ENCODE measurements around the gene CEP350. TPM values are rescaled to one million over a fixed set of nuclear protein-coding genes. Genes with fewer than 3 reads are reported as not detected.

Gene CEP350
- total RNA-seq, 4 donors from 2014 or later, result 40.0 to 60.3 (median 57.3) TPM

- WGBS, 2 donors (ENCODE audit: low coverage in 1 of 2), result 63 to 67% methylated on average over 1 of the region's 1 CpG
- no peak overlapping the region for H3K27ac ChIP-seq
- peaks cover 0 to 14% (median 10%) of the 10 kb centered on the region in 4 donors for H3K4me1 ChIP-seq
- no peaks in the 10 kb centered on the region for H3K27me3 ChIP-seq
- TF ChIP-seq EP300 (IDR thresholded peaks at IDR 0.05; ENCODE audit: low read depth) (no peak), POLR2AphosphoS5 (IDR thresholded peaks at IDR 0.05) (no peak), CTCF (IDR thresholded peaks at IDR 0.05) (no peak), POLR2A (IDR thresholded peaks at IDR 0.05) (no peak)
- intact Hi-C loops (cut with DNase I; ENCODE audit: low total_unique reads) (no loop called here), in situ Hi-C loops (cut with MboI; ENCODE audit: low pct_ligation_motif_present in 1 of 4, low pct_unique_long_range_greater_than_20kb in 1 of 4, low sequenced_read_pairs in 3 of 4) (loop anchor here in 2 of 4 donors (10.0 to 25.0 kb wide), 2 partner anchors 276 to 289 kb away; partner anchors contain the start of gene TOR1AIP2 (in 1 of the 2))
- H3K36me3 ChIP-seq, result no peaks in the 10 kb centered on the region
- no peak for DNase-seq
- H3K9me3 ChIP-seq, result no peaks in the 10 kb centered on the region
- H3K4me3 ChIP-seq, result no peak overlapping the region
These were observed 196.4 kb downstream of the CEP350 start for GRCh38 chr1:180150982-180151381.

GRCh38 chr1:180151508-180151907 lies 196.9 kb downstream of the CEP350 start:
- 64 to 75% methylated on average over 3 of the region's 3 CpGs for WGBS, 2 donors (ENCODE audit: low coverage in 1 of 2)
- Histone ChIP-seq H3K36me3 (no peaks in the 10 kb centered on the region), H3K27me3 (no peaks in the 10 kb centered on the region), H3K4me3 (no peak overlapping the region), H3K27ac (no peak overlapping the region), H3K4me1 (peaks cover 0 to 19% (median 15%) of the 10 kb centered on the region in 4 donors), H3K9me3 (no peaks in the 10 kb centered on the region)
- DNase-seq, result no peak
- intact Hi-C loops (cut with DNase I; ENCODE audit: low total_unique reads), result no loop called here
- in situ Hi-C loops (cut with MboI; ENCODE audit: low pct_ligation_motif_present in 1 of 4, low pct_unique_long_range_greater_than_20kb in 1 of 4, low sequenced_read_pairs in 3 of 4), result loop anchor here in 2 of 4 donors (10.0 to 25.0 kb wide), 2 partner anchors 277 to 289 kb away; partner anchors contain the start of gene TOR1AIP2 (in 1 of the 2)
- TF ChIP-seq EP300 (IDR thresholded peaks at IDR 0.05; ENCODE audit: low read depth), result no peak
- no peak for TF ChIP-seq CTCF (IDR thresholded peaks at IDR 0.05)
- no peak for TF ChIP-seq POLR2A (IDR thresholded peaks at IDR 0.05)
- TF ChIP-seq POLR2AphosphoS5 (IDR thresholded peaks at IDR 0.05), result no peak

GRCh38 chr1:180152588-180152987 lies 198.0 kb downstream of the CEP350 start:
- WGBS, 2 donors (ENCODE audit: low coverage in 1 of 2), result 91% methylated on average over 6 of the region's 6 CpGs; no CpG with 5 or more reads in 1 of the 2 donors
- Histone ChIP-seq H3K27me3 (no peaks in the 10 kb centered on the region), H3K9me3 (no peaks in the 10 kb centered on the region), H3K4me3 (no peak overlapping the region), H3K27ac (no peak overlapping the region), H3K4me1 (peaks cover 4 to 30% (median 24%) of the 10 kb centered on the region in 4 donors), H3K36me3 (no peaks in the 10 kb centered on the region)
- intact Hi-C loops (cut with DNase I; ENCODE audit: low total_unique reads) (no loop called here), in situ Hi-C loops (cut with MboI; ENCODE audit: low pct_ligation_motif_present in 1 of 4, low pct_unique_long_range_greater_than_20kb in 1 of 4, low sequenced_read_pairs in 3 of 4) (loop anchor here in 2 of 4 donors (10.0 to 25.0 kb wide), 2 partner anchors 278 to 290 kb away; partner anchors contain the start of gene TOR1AIP2 (in 1 of the 2))
- DNase-seq, result no peak
- no peak for TF ChIP-seq EP300 (IDR thresholded peaks at IDR 0.05; ENCODE audit: low read depth)

- TF ChIP-seq POLR2AphosphoS5 (IDR thresholded peaks at IDR 0.05) (no peak), POLR2A (IDR thresholded peaks at IDR 0.05) (no peak), CTCF (IDR thresholded peaks at IDR 0.05) (no peak), EP300 (IDR thresholded peaks at IDR 0.05; ENCODE audit: low read depth) (no peak)
- H3K36me3 ChIP-seq, result no peaks in the 10 kb centered on the region
- DNase-seq, result no peak
- H3K4me1 ChIP-seq, result peaks cover 4 to 34% (median 25%) of the 10 kb centered on the region in 4 donors
- intact Hi-C loops (cut with DNase I; ENCODE audit: low total_unique reads), result no loop called here
- WGBS, 2 donors (ENCODE audit: low coverage in 1 of 2), result 88 to 100% methylated on average over 3 to 5 of the region's 5 CpGs
- in situ Hi-C loops (cut with MboI; ENCODE audit: low pct_ligation_motif_present in 1 of 4, low pct_unique_long_range_greater_than_20kb in 1 of 4, low sequenced_read_pairs in 3 of 4), result loop anchor here in 2 of 4 donors (10.0 to 25.0 kb wide), 2 partner anchors 278 to 291 kb away; partner anchors contain the start of gene TOR1AIP2 (in 1 of the 2)
- no peak overlapping the region for H3K4me3 ChIP-seq
- H3K27ac ChIP-seq, result no peak overlapping the region
- H3K27me3 ChIP-seq, result no peaks in the 10 kb centered on the region
- H3K9me3 ChIP-seq, result no peaks in the 10 kb centered on the region
These were observed 198.4 kb downstream of the CEP350 start for GRCh38 chr1:180153032-180153431.

Measured in transverse colon (tissue), 4 donors.